Measurements from ENCODE around the gene OLFML2A. TPM values are rescaled to one million over a fixed set of nuclear protein-coding genes. Genes with fewer than 3 reads are reported as not detected.
A peak's percentile ranks its signal among the peaks of the same experiment; 100 is the strongest.

OLFML2A gene
- total RNA-seq, 4 donors from 2014 or later = 13.7 to 33.1 (median 25.7) TPM

DNA sequence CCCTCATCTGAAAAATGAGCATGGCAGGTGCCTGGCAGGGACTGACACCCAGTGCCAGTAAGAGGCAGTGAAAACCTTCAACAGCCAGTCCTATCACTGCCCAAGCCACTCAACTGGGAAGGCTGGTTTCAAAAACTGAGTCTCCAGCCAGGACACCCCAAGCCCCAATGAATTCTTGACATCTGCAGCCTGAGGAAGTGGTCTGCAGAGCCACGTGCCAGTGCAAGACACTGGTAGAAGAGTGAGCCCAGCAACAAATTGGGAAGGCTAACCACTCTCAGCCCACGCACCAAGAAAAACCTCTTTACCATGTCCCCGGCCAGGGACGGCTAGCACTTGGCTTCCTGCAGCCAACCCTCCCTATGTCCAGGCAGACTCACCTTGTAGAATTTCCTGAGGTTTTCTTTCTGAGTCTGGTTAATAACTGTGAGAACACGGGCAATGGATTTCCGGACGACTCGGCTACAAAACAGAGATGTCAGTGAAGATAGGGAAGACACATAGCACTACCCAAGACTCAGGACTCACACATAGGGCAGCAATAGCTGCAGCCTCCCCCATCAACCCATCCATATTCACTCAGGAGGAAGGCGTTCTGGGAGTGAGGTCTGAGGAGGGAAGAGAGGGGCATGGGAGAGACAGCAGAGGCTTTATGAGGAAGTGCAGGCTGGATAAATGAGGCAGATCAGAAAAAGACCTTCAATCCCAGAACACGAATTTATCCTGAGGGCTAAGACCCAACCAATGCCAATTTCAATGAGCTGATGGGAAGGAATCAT, 83.1 kb downstream of the OLFML2A start:
- no peak for DNase-seq (ENCODE audit: low spot score in 2 of 2)
- no peak overlapping the region for H3K4me3 ChIP-seq (ENCODE audit: low read depth, poor library complexity, severe bottlenecking)
- 48 to 52% methylated on average over 10 of the region's 10 CpGs for WGBS, 2 donors
- TF ChIP-seq, protein P1, sequence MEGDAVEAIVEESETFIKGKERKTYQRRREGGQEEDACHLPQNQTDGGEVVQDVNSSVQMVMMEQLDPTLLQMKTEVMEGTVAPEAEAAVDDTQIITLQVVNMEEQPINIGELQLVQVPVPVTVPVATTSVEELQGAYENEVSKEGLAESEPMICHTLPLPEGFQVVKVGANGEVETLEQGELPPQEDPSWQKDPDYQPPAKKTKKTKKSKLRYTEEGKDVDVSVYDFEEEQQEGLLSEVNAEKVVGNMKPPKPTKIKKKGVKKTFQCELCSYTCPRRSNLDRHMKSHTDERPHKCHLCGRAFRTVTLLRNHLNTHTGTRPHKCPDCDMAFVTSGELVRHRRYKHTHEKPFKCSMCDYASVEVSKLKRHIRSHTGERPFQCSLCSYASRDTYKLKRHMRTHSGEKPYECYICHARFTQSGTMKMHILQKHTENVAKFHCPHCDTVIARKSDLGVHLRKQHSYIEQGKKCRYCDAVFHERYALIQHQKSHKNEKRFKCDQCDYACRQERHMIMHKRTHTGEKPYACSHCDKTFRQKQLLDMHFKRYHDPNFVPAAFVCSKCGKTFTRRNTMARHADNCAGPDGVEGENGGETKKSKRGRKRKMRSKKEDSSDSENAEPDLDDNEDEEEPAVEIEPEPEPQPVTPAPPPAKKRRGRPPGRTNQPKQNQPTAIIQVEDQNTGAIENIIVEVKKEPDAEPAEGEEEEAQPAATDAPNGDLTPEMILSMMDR (IDR thresholded peaks at IDR 0.05) = no peak
- no peak for TF ChIP-seq POLR2A (IDR thresholded peaks at IDR 0.05)
- intact Hi-C loops (cut with DNase I; ENCODE audit: low total_unique reads) = no loop called here

DNA sequence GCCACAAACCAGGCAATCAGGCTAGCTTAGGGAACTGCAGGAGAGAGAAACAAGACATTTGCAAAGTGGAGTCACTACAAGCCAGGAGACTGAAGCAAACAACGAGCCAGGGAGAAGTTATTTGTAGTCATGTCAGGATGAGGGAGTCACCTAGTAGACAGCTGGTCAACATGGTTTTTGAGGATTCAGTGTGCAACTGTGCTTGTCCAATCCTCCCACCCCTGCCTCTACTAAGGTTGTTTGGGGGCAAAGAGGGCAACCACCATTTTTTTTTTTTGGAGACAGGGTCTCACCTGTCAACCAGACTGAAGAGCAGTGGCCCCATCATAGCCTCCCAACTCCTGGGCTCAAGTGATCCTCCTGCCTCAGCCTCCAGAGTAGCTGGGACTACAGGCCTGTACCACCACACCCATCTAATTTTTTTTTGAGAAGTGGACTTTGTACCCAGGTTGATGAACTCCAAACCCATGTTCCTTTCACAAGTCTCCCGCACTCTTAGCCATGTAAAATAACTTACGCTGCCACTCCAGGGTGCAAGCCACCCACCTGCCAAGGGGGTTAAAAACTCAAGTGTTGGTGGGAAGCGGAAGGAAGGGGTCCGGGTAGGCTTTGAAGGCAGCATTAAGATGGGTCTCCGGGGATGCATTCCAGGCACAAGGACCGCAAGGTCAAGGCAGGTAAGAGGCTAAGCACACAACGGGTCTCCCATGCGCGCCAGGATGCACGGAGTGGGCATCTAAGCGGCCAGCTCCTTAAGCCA, 83.8 kb downstream of the OLFML2A start:
- H3K4me3 ChIP-seq (ENCODE audit: low read depth, poor library complexity, severe bottlenecking) = peak overlapping the region; percentile 54
- DNase-seq (ENCODE audit: low spot score in 2 of 2) = no peak
- TF ChIP-seq, protein P1 (IDR thresholded peaks at IDR 0.05) = no peak
- no peak for TF ChIP-seq POLR2A (IDR thresholded peaks at IDR 0.05)
- intact Hi-C loops (cut with DNase I; ENCODE audit: low total_unique reads) = no loop called here
- 9 to 19% methylated on average over 6 to 12 of the region's 12 CpGs for WGBS, 2 donors

GRCh38 chr9:124861342-124862229, 84.7 kb downstream of the OLFML2A start, which contains the start of the genes ARPC5L and RPL35:
Gene ARPC5L (plus strand): TSS chr9:124862130. CDS start chr9:124869291, 7,161 bp downstream.
Gene RPL35 (minus strand): TSS chr9:124861957. CDS start chr9:124861912, 45 bp downstream.
- peak; percentile 92 to 99 for DNase-seq (ENCODE audit: low spot score in 2 of 2)
- H3K4me3 ChIP-seq (ENCODE audit: low read depth, poor library complexity, severe bottlenecking) = peak within 1 kb of the TSS; percentile 54
- 0% methylated on average over 58 to 69 of the region's 92 CpGs for whole genome bisulfite sequencing, 2 donors
- intact Hi-C loops (cut with DNase I; ENCODE audit: low total_unique reads) = no loop called here
- peak in 1 of 2 donors; percentile 68 for TF ChIP-seq POLR2A (IDR thresholded peaks at IDR 0.05)
- TF ChIP-seq, protein P1 (IDR thresholded peaks at IDR 0.05) = no peak

DNA sequence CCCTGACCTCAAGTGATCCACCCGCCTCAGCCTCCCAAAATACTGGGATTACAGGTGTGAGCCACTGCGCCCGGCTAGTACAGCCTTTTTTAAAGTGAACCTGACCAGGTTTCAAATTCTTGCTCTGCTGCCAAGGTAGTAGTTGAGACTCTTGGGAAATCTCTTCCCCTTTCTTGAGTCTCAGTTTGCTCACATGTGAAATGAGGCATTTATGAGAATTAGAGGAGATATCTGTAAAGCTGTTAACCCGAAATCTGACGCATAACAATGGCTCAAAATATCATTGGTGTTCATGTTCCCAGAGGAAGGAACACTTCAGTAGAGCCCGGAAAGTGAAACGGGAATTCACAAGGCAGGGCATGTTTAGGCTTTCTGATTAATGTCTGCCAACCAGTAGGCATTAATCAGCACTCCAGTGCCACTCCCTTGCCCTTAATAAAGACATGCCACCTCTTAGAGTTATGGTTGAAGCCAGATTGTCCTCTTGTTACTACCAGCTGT, 86.5 kb downstream of the OLFML2A start:
- no peak for TF ChIP-seq POLR2A (IDR thresholded peaks at IDR 0.05)
- TF ChIP-seq, protein P1 (IDR thresholded peaks at IDR 0.05) = no peak
- WGBS, 2 donors = 37 to 40% methylated on average over 7 of the region's 7 CpGs
- peak in 1 of 2 donors; percentile 54 for DNase-seq (ENCODE audit: low spot score in 2 of 2)
- H3K4me3 ChIP-seq (ENCODE audit: low read depth, poor library complexity, severe bottlenecking) = no peak overlapping the region
- intact Hi-C loops (cut with DNase I; ENCODE audit: low total_unique reads) = no loop called here

Other genes with a start within 250 kb of the OLFML2A start
- gene NR6A1, start 5.8 kb upstream of the OLFML2A start, total RNA-seq = 1 to 10 TPM; 3.0 to 4.9 (median 3.8) TPM
- not detected for gene WDR38, start 76.3 kb downstream of the OLFML2A start, total RNA-seq
- gene RPL35, start 84.8 kb downstream of the OLFML2A start, total RNA-seq = 1,000 to 10,000 TPM; 2,721 to 5,210 (median 3,159) TPM
- 10 to 100 TPM; 34.8 to 45.5 (median 42.3) TPM for gene ARPC5L, start 85.0 kb downstream of the OLFML2A start, total RNA-seq
- 10 to 100 TPM; 15.0 to 23.4 (median 18.0) TPM for gene GOLGA1, start 163.9 kb downstream of the OLFML2A start, total RNA-seq

All from lower leg skin (tissue), 4 donors.